ENCODE measurements around the gene SORT1. TPM values are rescaled to one million over a fixed set of nuclear protein-coding genes. Genes with fewer than 3 reads are reported as not detected.

The SORT1 gene
- total and polyA plus RNA-seq, 3 experiments from 2014 or later, result 0.16 to 3.9 (median 3.0) TPM

GRCh38 chr1:109264379-109264755 is 133.4 kb downstream of the SORT1 start:
- no peak overlapping the region for H3K27ac ChIP-seq (ENCODE audit: low read depth, low read length)
- H3K27me3 ChIP-seq (ENCODE audit: insufficient read depth, low read length, poor library complexity, severe bottlenecking), result no peaks in the 10 kb centered on the region
- ChIA-PET CTCF (interaction anchor here (0.8 to 2.8 kb wide), 7 partner anchors 10 to 271 kb away, joined by 4 to 13 read pairs (median 4); partner anchors contain the start of gene SORT1), POLR2A (no interaction called here)
- no peaks in the 10 kb centered on the region for H3K36me3 ChIP-seq (ENCODE audit: insufficient read depth, low read length)
- DNase-seq, result no peak
- peaks cover 0 to 2% (median 0%) of the 10 kb centered on the region in 3 donors for H3K36me3 Mint-ChIP-seq
- H3K27ac Mint-ChIP-seq, result no peak overlapping the region
- no peak overlapping the region for H3K4me3 ChIP-seq (ENCODE audit: low read length)
- no peak overlapping the region for H3K4me3 Mint-ChIP-seq
- no peaks in the 10 kb centered on the region for H3K9me3 ChIP-seq (ENCODE audit: low read length)
- H3K27me3 Mint-ChIP-seq, result peaks cover 0 to 2% of the 10 kb centered on the region in 2 donors
- H3K4me1 ChIP-seq (ENCODE audit: insufficient read depth, low read length), result no peaks in the 10 kb centered on the region
- H3K9me3 Mint-ChIP-seq, result no peaks in the 10 kb centered on the region
- peaks cover 0 to 4% (median 2%) of the 10 kb centered on the region in 3 donors for H3K4me1 Mint-ChIP-seq

GRCh38 chr1:109263597-109264378 is 133.9 kb downstream of the SORT1 start:
- Mint-ChIP-seq H3K4me3 (no peak overlapping the region), H3K36me3 (peaks cover 0 to 4% (median 0%) of the 10 kb centered on the region in 3 donors), H3K4me1 (peaks cover 0 to 4% (median 2%) of the 10 kb centered on the region in 3 donors), H3K27me3 (peaks cover 0 to 2% of the 10 kb centered on the region in 2 donors), H3K27ac (peak overlapping the region in 2 of 8 donors; percentile 68 to 90), H3K9me3 (no peaks in the 10 kb centered on the region)
- peak; percentile 60 to 80 (median 67) for DNase-seq
- Histone ChIP-seq H3K36me3 (ENCODE audit: insufficient read depth, low read length) (no peaks in the 10 kb centered on the region), H3K9me3 (ENCODE audit: low read length) (no peaks in the 10 kb centered on the region), H3K4me1 (ENCODE audit: insufficient read depth, low read length) (no peaks in the 10 kb centered on the region), H3K27me3 (ENCODE audit: insufficient read depth, low read length, poor library complexity, severe bottlenecking) (no peaks in the 10 kb centered on the region), H3K27ac (ENCODE audit: low read depth, low read length) (no peak overlapping the region), H3K4me3 (ENCODE audit: low read length) (no peak overlapping the region)
- POLR2A ChIA-PET, result no interaction called here
- CTCF ChIA-PET, result interaction anchor here (0.6 to 2.8 kb wide), 9 partner anchors 10 to 272 kb away, joined by 3 to 13 read pairs (median 4); partner anchors contain the start of gene SORT1

GRCh38 chr1:109263234-109263596 is 134.5 kb downstream of the SORT1 start:
- Mint-ChIP-seq H3K27ac (no peak overlapping the region), H3K4me3 (no peak overlapping the region), H3K36me3 (peaks cover 0 to 3% (median 0%) of the 10 kb centered on the region in 3 donors), H3K4me1 (peaks cover 0 to 4% (median 2%) of the 10 kb centered on the region in 3 donors), H3K9me3 (no peaks in the 10 kb centered on the region), H3K27me3 (peaks cover 0 to 2% of the 10 kb centered on the region in 2 donors)
- no peaks in the 10 kb centered on the region for H3K4me1 ChIP-seq (ENCODE audit: insufficient read depth, low read length)
- no peaks in the 10 kb centered on the region for H3K27me3 ChIP-seq (ENCODE audit: insufficient read depth, low read length, poor library complexity, severe bottlenecking)
- H3K27ac ChIP-seq (ENCODE audit: low read depth, low read length), result no peak overlapping the region
- DNase-seq, result no peak
- H3K4me3 ChIP-seq (ENCODE audit: low read length), result no peak overlapping the region
- H3K36me3 ChIP-seq (ENCODE audit: insufficient read depth, low read length), result no peaks in the 10 kb centered on the region
- ChIA-PET CTCF (interaction anchor here (0.6 to 1.6 kb wide), 6 partner anchors 9 to 257 kb away, joined by 3 to 4 read pairs (median 4); no protein-coding TSS in a partner anchor), POLR2A (no interaction called here)
- no peaks in the 10 kb centered on the region for H3K9me3 ChIP-seq (ENCODE audit: low read length)

- no peak overlapping the region for H3K27ac ChIP-seq (ENCODE audit: low read depth, low read length)
- CTCF ChIA-PET, result interaction anchor here (0.6 to 1.6 kb wide), 6 partner anchors 9 to 269 kb away, joined by 3 to 4 read pairs (median 4); no protein-coding TSS in a partner anchor
- H3K4me1 ChIP-seq (ENCODE audit: insufficient read depth, low read length), result no peaks in the 10 kb centered on the region
- no peaks in the 10 kb centered on the region for H3K36me3 ChIP-seq (ENCODE audit: insufficient read depth, low read length)
- H3K4me1 Mint-ChIP-seq, result peaks cover 0 to 4% (median 2%) of the 10 kb centered on the region in 3 donors
- H3K27ac Mint-ChIP-seq, result no peak overlapping the region
- H3K4me3 ChIP-seq (ENCODE audit: low read length), result no peak overlapping the region
- H3K27me3 Mint-ChIP-seq, result peaks cover 0 to 2% of the 10 kb centered on the region in 2 donors
- no peaks in the 10 kb centered on the region for H3K9me3 ChIP-seq (ENCODE audit: low read length)
- no peak overlapping the region for H3K4me3 Mint-ChIP-seq
- no peaks in the 10 kb centered on the region for H3K9me3 Mint-ChIP-seq
- H3K36me3 Mint-ChIP-seq, result peaks cover 0 to 2% (median 0%) of the 10 kb centered on the region in 3 donors
- POLR2A ChIA-PET, result no interaction called here
- no peaks in the 10 kb centered on the region for H3K27me3 ChIP-seq (ENCODE audit: insufficient read depth, low read length, poor library complexity, severe bottlenecking)
- no peak for DNase-seq
Observed at GRCh38 chr1:109262231-109263055, 135.3 kb downstream of the SORT1 start.

DNA sequence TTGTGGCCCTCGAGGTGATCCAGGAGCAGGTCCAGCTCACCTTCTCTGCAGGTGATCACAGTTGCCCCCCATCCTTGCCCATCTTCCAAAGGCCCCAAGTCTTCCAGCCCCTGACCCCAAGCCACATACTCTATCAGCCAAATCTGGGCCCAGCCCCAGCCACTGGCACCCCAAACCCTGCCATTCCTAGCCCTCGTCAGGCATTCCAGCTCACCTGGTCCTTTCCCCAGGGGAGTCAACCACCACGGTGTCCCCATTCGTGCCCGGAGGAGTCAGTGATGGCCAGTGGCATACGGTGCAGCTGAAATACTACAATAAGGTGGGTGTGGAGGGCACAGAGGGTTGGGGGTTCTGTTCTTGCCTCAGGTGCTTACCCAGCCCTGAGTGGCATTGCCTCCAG is 136.1 kb downstream of the SORT1 start:
- CTCF ChIA-PET, result interaction anchor here (1.0 to 1.6 kb wide), 3 partner anchors 8 to 270 kb away, joined by 3 to 4 read pairs (median 4); no protein-coding TSS in a partner anchor
- no peak overlapping the region for H3K27ac ChIP-seq (ENCODE audit: low read depth, low read length)
- H3K27ac Mint-ChIP-seq, result no peak overlapping the region
- no peaks in the 10 kb centered on the region for H3K27me3 ChIP-seq (ENCODE audit: insufficient read depth, low read length, poor library complexity, severe bottlenecking)
- H3K4me1 ChIP-seq (ENCODE audit: insufficient read depth, low read length), result no peaks in the 10 kb centered on the region
- H3K4me1 Mint-ChIP-seq, result peaks cover 0 to 4% (median 2%) of the 10 kb centered on the region in 3 donors
- peaks cover 0 to 2% (median 0%) of the 10 kb centered on the region in 3 donors for H3K36me3 Mint-ChIP-seq
- no peaks in the 10 kb centered on the region for H3K9me3 Mint-ChIP-seq
- H3K36me3 ChIP-seq (ENCODE audit: insufficient read depth, low read length), result no peaks in the 10 kb centered on the region
- no peak for DNase-seq
- no peaks in the 10 kb centered on the region for H3K9me3 ChIP-seq (ENCODE audit: low read length)
- no peak overlapping the region for H3K4me3 Mint-ChIP-seq
- H3K27me3 Mint-ChIP-seq, result no peaks in the 10 kb centered on the region
- no peak overlapping the region for H3K4me3 ChIP-seq (ENCODE audit: low read length)
- POLR2A ChIA-PET, result no interaction called here

DNA sequence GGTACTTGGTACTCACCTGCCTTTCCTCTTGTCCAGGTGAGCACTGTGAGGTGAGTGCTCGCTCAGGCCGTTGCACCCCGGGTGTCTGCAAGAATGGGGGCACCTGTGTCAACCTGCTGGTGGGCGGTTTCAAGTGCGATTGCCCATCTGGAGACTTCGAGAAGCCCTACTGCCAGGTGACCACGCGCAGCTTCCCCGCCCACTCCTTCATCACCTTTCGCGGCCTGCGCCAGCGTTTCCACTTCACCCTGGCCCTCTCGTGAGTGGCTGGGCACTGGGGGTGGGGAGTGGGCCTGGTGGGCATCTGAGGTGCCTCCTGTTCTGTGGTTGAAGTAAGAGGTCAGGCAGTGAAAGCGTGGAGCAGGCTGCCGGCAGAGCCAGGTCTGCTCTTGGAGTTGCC is 136.7 kb downstream of the SORT1 start:
- peaks cover 0 to 7% (median 2%) of the 10 kb centered on the region in 3 donors for H3K4me1 Mint-ChIP-seq
- Histone ChIP-seq H3K9me3 (ENCODE audit: low read length) (no peaks in the 10 kb centered on the region), H3K4me3 (ENCODE audit: low read length) (no peak overlapping the region), H3K4me1 (ENCODE audit: insufficient read depth, low read length) (no peaks in the 10 kb centered on the region), H3K27ac (ENCODE audit: low read depth, low read length) (no peak overlapping the region), H3K27me3 (ENCODE audit: insufficient read depth, low read length, poor library complexity, severe bottlenecking) (no peaks in the 10 kb centered on the region), H3K36me3 (ENCODE audit: insufficient read depth, low read length) (no peaks in the 10 kb centered on the region)
- H3K9me3 Mint-ChIP-seq, result no peaks in the 10 kb centered on the region
- ChIA-PET CTCF (interaction anchor here (1.0 to 1.2 kb wide), 2 partner anchors 231 to 271 kb away, joined by 3 to 4 read pairs; no protein-coding TSS in a partner anchor), POLR2A (no interaction called here)
- peaks cover 0 to 2% (median 0%) of the 10 kb centered on the region in 3 donors for H3K36me3 Mint-ChIP-seq
- no peak overlapping the region for H3K27ac Mint-ChIP-seq
- DNase-seq, result no peak
- no peaks in the 10 kb centered on the region for H3K27me3 Mint-ChIP-seq
- no peak overlapping the region for H3K4me3 Mint-ChIP-seq

GRCh38 chr1:109259674-109260557 is 137.8 kb downstream of the SORT1 start:
- no peak overlapping the region for H3K4me3 Mint-ChIP-seq

More at GRCh38 chr1:109259674-109260557, 137.8 kb downstream of the SORT1 start:
- ChIA-PET POLR2A (no interaction called here), CTCF (no interaction called here)
- H3K27me3 Mint-ChIP-seq, result no peaks in the 10 kb centered on the region
- peak overlapping the region in 1 of 8 donors; percentile 47 for H3K27ac Mint-ChIP-seq
- Histone ChIP-seq H3K4me1 (ENCODE audit: insufficient read depth, low read length) (no peaks in the 10 kb centered on the region), H3K36me3 (ENCODE audit: insufficient read depth, low read length) (no peaks in the 10 kb centered on the region), H3K4me3 (ENCODE audit: low read length) (no peak overlapping the region), H3K27me3 (ENCODE audit: insufficient read depth, low read length, poor library complexity, severe bottlenecking) (no peaks in the 10 kb centered on the region), H3K27ac (ENCODE audit: low read depth, low read length) (no peak overlapping the region), H3K9me3 (ENCODE audit: low read length) (no peaks in the 10 kb centered on the region)
- no peak for DNase-seq
- H3K4me1 Mint-ChIP-seq, result peaks cover 0 to 10% (median 2%) of the 10 kb centered on the region in 3 donors
- no peaks in the 10 kb centered on the region for H3K9me3 Mint-ChIP-seq
- peaks cover 0 to 2% (median 0%) of the 10 kb centered on the region in 3 donors for H3K36me3 Mint-ChIP-seq

Measured in CD8-positive, alpha-beta memory T cell (primary cell).